ENCODE results near the gene TMUB1. TPM values are rescaled to one million over a fixed set of nuclear protein-coding genes. Genes with fewer than 3 reads are reported as not detected.

The TMUB1 gene
- total RNA-seq, 1 experiment from 2014 or later, result 45.4 TPM

DNA sequence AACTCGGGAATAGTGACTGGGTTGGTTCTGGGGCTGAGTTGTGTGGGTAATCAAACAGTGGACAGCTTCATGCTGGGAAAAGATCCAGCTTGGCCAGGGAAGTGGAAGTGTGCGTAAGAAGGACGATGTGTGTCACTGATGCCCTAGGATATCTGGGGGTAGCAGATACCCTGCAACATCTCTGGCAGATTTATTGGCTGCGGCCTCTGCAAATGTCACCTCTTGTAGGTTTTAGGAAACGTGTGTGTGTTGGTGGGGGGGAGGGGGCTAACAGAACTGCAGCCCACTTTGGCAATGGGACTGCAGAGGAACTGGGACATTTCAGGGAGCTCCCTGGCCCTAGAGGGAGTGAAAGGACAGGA is 2.0 kb upstream of the TMUB1 start:
- Histone ChIP-seq H3K79me2 (ENCODE audit: insufficient read depth, low read length) (peaks cover 2% of the 10 kb centered on the region; the same call in 1 of the 2 replicates), H3K9me3 (ENCODE audit: control insufficient read depth, low read depth, low read length) (no peaks in the 10 kb centered on the region), H3K4me1 (ENCODE audit: insufficient read depth, low read length) (peaks cover 2% of the 10 kb centered on the region; the same call in 1 of the 2 replicates), H3K23ac (ENCODE audit: insufficient read length, low read depth, low read length) (no peak overlapping the region), H3K27ac (ENCODE audit: insufficient read length, low read depth, low read length) (no peak overlapping the region), H3K4me2 (ENCODE audit: insufficient read depth, insufficient read length, low read length) (peak overlapping the region; percentile 64), H3K9ac (ENCODE audit: extremely low read depth, insufficient read length, low read length) (no peak overlapping the region), H2BK12ac (ENCODE audit: insufficient read length, low read depth, low read length) (no peak overlapping the region), H3T11ph (ENCODE audit: low read length) (no peak overlapping the region), H3K79me1 (ENCODE audit: insufficient read depth, low read depth, low read length, poor library complexity, severe bottlenecking) (peaks cover 4% of the 10 kb centered on the region), H2BK15ac (ENCODE audit: low read depth, low read length) (no peak overlapping the region), H4K8ac (replicated peaks; ENCODE audit: insufficient read length, low read depth, low read length) (no peak overlapping the region), H4K91ac (ENCODE audit: insufficient read length, low read depth, low read length) (no peak overlapping the region), H3K23me2 (ENCODE audit: insufficient read length, low read depth, low read length, poor library complexity, severe bottlenecking) (peaks cover 20% of the 10 kb centered on the region), H2AK5ac (ENCODE audit: insufficient read length, low read length) (no peak overlapping the region), H3K27me3 (ENCODE audit: insufficient read depth, low read length) (no peaks in the 10 kb centered on the region; the same call in 1 of the 2 replicates), H2BK20ac (ENCODE audit: low read depth, low read length, poor library complexity, severe bottlenecking) (no peak overlapping the region), H3K56ac (ENCODE audit: insufficient read length, low read depth, low read length) (no peak overlapping the region), H2BK120ac (ENCODE audit: low read depth, low read length, poor library complexity, severe bottlenecking) (no peak overlapping the region), H4K5ac (ENCODE audit: insufficient read length, low read depth, low read length) (no peak overlapping the region), H3K18ac (ENCODE audit: insufficient read length, low read depth, low read length) (no peak overlapping the region), H3K14ac (ENCODE audit: insufficient read depth, low read length) (no peak overlapping the region), H4K20me1 (ENCODE audit: control insufficient read depth, insufficient read depth, insufficient read length) (no peaks in the 10 kb centered on the region), H3K4ac (ENCODE audit: low read depth, low read length) (no peak overlapping the region), H2BK5ac (ENCODE audit: insufficient read length, low read length) (no peak overlapping the region), H2AFZ (ENCODE audit: low read length) (no peak overlapping the region)
- TF ChIP-seq, protein P1, sequence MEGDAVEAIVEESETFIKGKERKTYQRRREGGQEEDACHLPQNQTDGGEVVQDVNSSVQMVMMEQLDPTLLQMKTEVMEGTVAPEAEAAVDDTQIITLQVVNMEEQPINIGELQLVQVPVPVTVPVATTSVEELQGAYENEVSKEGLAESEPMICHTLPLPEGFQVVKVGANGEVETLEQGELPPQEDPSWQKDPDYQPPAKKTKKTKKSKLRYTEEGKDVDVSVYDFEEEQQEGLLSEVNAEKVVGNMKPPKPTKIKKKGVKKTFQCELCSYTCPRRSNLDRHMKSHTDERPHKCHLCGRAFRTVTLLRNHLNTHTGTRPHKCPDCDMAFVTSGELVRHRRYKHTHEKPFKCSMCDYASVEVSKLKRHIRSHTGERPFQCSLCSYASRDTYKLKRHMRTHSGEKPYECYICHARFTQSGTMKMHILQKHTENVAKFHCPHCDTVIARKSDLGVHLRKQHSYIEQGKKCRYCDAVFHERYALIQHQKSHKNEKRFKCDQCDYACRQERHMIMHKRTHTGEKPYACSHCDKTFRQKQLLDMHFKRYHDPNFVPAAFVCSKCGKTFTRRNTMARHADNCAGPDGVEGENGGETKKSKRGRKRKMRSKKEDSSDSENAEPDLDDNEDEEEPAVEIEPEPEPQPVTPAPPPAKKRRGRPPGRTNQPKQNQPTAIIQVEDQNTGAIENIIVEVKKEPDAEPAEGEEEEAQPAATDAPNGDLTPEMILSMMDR (conservative IDR thresholded peaks at IDR 0.05), result no peak
- WGBS (ENCODE audit: extremely low coverage, insufficient read length, low lambda C conversion rate), result no CpG with 5 or more reads among the region's 5 CpGs
- Mint-ChIP-seq H3K9me3 (no peaks in the 10 kb centered on the region; a peak in 1 of 5 replicates), H3K36me3 (ENCODE audit: insufficient read depth in 1 of 3, low read depth in 3 of 3) (peaks cover 0 to 9% (median 2%) of the 10 kb centered on the region in 3 experiments; a peak in 4 of 7 replicates), H3K4me3 (peak overlapping the region; percentile 77 to 88), H3K27me3 (ENCODE audit: low read depth) (peaks cover 15% of the 10 kb centered on the region), H3K4me1 (peaks cover 35 to 43% of the 10 kb centered on the region in 2 experiments), H3K27ac (peak overlapping the region in 2 of 3 experiments; percentile 48 to 63; a peak in 3 of 7 replicates)
- DNase-seq, result no peak

All from H9 (cell line).